ENCODE measurements around the gene RALGAPB.

Gene RALGAPB

DNA sequence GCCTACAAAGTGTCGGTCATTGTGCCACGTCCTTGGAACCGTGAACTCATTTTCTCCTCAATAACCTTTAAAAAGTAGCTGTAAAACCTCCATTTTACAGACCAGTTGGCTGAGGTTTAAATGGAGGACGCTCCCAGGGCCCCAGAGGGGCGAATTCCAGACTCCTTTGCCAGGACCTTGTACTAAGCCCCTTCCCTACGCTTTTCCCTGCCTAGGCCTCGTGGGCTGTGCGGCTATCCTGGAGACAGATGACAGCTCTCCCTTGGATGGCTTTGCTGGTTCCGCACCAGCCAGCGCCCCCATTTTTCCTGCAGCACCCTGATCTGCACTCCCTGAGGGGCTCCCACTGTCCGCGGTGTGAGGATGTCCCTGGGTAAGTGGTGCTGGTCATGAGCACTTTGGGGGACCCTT, 25.4 kb upstream of the RALGAPB start:
- Histone ChIP-seq H3K79me2 (ENCODE audit: insufficient read depth, low read length) (peaks cover 20% of the 10 kb centered on the region), H3K9ac (ENCODE audit: low read depth, low read length) (peak overlapping the region; percentile 96), H3K4me2 (ENCODE audit: insufficient read depth, low read length) (peak overlapping the region; percentile 81), H3K4me1 (ENCODE audit: insufficient read depth, low read length) (peaks cover 27% of the 10 kb centered on the region), H3K27ac (ENCODE audit: low read length) (peak overlapping the region; percentile 88), H3K9me3 (ENCODE audit: insufficient read depth, low read length, severe bottlenecking) (no peaks in the 10 kb centered on the region), H3K36me3 (ENCODE audit: insufficient read depth, low read length) (peaks cover 20% of the 10 kb centered on the region), H3K4me3 (ENCODE audit: low read depth in 1 of 2, low read length in 2 of 2) (peak overlapping the region; percentile 55 to 88; a peak in 3 of 4 replicates), H4K20me1 (ENCODE audit: insufficient read depth, low read length) (no peaks in the 10 kb centered on the region), H2AFZ (ENCODE audit: low read depth, low read length) (peak overlapping the region; percentile 80), H3K27me3 (ENCODE audit: insufficient read depth, low read length, poor library complexity) (no peaks in the 10 kb centered on the region)
- ATAC-seq (ENCODE audit: insufficient read depth, low read depth) (no peak), DNase-seq (no peak)
- TF ChIP-seq EZH2 (IDR thresholded peaks at IDR 0.05; ENCODE audit: borderline replicate concordance, low read depth, low read length, severe bottlenecking), result no peak
- TF ChIP-seq, protein P1, sequence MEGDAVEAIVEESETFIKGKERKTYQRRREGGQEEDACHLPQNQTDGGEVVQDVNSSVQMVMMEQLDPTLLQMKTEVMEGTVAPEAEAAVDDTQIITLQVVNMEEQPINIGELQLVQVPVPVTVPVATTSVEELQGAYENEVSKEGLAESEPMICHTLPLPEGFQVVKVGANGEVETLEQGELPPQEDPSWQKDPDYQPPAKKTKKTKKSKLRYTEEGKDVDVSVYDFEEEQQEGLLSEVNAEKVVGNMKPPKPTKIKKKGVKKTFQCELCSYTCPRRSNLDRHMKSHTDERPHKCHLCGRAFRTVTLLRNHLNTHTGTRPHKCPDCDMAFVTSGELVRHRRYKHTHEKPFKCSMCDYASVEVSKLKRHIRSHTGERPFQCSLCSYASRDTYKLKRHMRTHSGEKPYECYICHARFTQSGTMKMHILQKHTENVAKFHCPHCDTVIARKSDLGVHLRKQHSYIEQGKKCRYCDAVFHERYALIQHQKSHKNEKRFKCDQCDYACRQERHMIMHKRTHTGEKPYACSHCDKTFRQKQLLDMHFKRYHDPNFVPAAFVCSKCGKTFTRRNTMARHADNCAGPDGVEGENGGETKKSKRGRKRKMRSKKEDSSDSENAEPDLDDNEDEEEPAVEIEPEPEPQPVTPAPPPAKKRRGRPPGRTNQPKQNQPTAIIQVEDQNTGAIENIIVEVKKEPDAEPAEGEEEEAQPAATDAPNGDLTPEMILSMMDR (IDR thresholded peaks at IDR 0.05; ENCODE audit: borderline replicate concordance, extremely low read depth, low read length, poor library complexity, severe bottlenecking), result no peak

- Histone ChIP-seq H3K36me3 (ENCODE audit: insufficient read depth, low read length) (peaks cover 20% of the 10 kb centered on the region), H3K4me1 (ENCODE audit: insufficient read depth, low read length) (peaks cover 27% of the 10 kb centered on the region), H3K9ac (ENCODE audit: low read depth, low read length) (peak overlapping the region; percentile 96), H3K27me3 (ENCODE audit: insufficient read depth, low read length, poor library complexity) (no peaks in the 10 kb centered on the region), H4K20me1 (ENCODE audit: insufficient read depth, low read length) (no peaks in the 10 kb centered on the region), H3K27ac (ENCODE audit: low read length) (peak overlapping the region; percentile 41), H3K4me2 (ENCODE audit: insufficient read depth, low read length) (peak overlapping the region; percentile 81), H3K4me3 (ENCODE audit: low read depth in 1 of 2, low read length in 2 of 2) (peak overlapping the region in 1 of 2 experiments; percentile 88; a peak in 2 of 4 replicates), H3K9me3 (ENCODE audit: insufficient read depth, low read length, severe bottlenecking) (no peaks in the 10 kb centered on the region), H3K79me2 (ENCODE audit: insufficient read depth, low read length) (peaks cover 20% of the 10 kb centered on the region), H2AFZ (ENCODE audit: low read depth, low read length) (no peak overlapping the region)
- ATAC-seq (ENCODE audit: insufficient read depth, low read depth) (0 out of 3 replicates have a peak, but pooled peaks have one; percentile 18), DNase-seq (no peak)
- TF ChIP-seq EZH2 (IDR thresholded peaks at IDR 0.05; ENCODE audit: borderline replicate concordance, low read depth, low read length, severe bottlenecking), result no peak
- TF ChIP-seq, protein P1 (IDR thresholded peaks at IDR 0.05; ENCODE audit: borderline replicate concordance, extremely low read depth, low read length, poor library complexity, severe bottlenecking), result no peak
Measured at GRCh38 chr20:38447931-38448675, 24.5 kb upstream of the RALGAPB start.

GRCh38 chr20:38449046-38449445, 23.6 kb upstream of the RALGAPB start:
- TF ChIP-seq, protein P1 (IDR thresholded peaks at IDR 0.05; ENCODE audit: borderline replicate concordance, extremely low read depth, low read length, poor library complexity, severe bottlenecking), result no peak
- no peak for TF ChIP-seq EZH2 (IDR thresholded peaks at IDR 0.05; ENCODE audit: borderline replicate concordance, low read depth, low read length, severe bottlenecking)
- H3K4me2 ChIP-seq (ENCODE audit: insufficient read depth, low read length), result no peak overlapping the region

More at GRCh38 chr20:38449046-38449445, 23.6 kb upstream of the RALGAPB start:
- no peak for DNase-seq
- ATAC-seq (ENCODE audit: insufficient read depth, low read depth), result no peak
- H3K4me3 ChIP-seq (ENCODE audit: low read depth in 1 of 2, low read length in 2 of 2), result no peak overlapping the region
- H3K4me1 ChIP-seq (ENCODE audit: insufficient read depth, low read length), result peaks cover 27% of the 10 kb centered on the region
- no peaks in the 10 kb centered on the region for H4K20me1 ChIP-seq (ENCODE audit: insufficient read depth, low read length)
- peaks cover 20% of the 10 kb centered on the region for H3K36me3 ChIP-seq (ENCODE audit: insufficient read depth, low read length)
- H3K9me3 ChIP-seq (ENCODE audit: insufficient read depth, low read length, severe bottlenecking), result no peaks in the 10 kb centered on the region
- no peaks in the 10 kb centered on the region for H3K27me3 ChIP-seq (ENCODE audit: insufficient read depth, low read length, poor library complexity)
- peaks cover 20% of the 10 kb centered on the region for H3K79me2 ChIP-seq (ENCODE audit: insufficient read depth, low read length)
- no peak overlapping the region for H3K9ac ChIP-seq (ENCODE audit: low read depth, low read length)
- H3K27ac ChIP-seq (ENCODE audit: low read length), result no peak overlapping the region
- H2AFZ ChIP-seq (ENCODE audit: low read depth, low read length), result no peak overlapping the region

All from DND-41 (cell line).